NCI-H69 (cell line): Measurements from ENCODE around the gene C22orf42.
"Not testable (repeated sequence)": the region's sequence is repeated elsewhere in the genome, so short reads cannot be mapped to it uniquely, and the experiment has no call there.

ENCODE experiments used
- DNase-seq: peaks from one replicate; lab custom pipeline; 2025; lab: John Stamatoyannopoulos, UW

The C22orf42 gene

GRCh38 chr22:32185821-32186220 lies 26.7 kb upstream of the C22orf42 start:
- DNase-seq = no peak

DNA sequence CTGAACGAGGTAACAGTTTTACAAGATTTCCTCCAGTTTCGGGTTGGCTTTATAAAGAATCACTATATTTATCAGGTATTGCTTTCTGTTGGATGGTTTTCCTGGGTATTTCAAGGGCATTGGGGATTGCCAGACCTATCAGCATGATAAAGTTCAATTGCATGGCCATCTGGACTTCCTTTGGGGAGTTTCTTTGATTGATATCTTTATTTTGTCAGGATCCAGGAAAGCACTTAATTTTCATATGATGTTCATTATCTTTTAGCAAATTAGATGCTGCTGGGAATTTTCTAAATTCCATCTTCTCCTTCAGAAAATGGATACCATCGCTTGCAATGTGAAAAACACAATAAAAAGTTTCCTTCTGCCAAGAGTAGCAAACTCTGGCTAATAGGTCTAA lies 24.5 kb upstream of the C22orf42 start:
- no peak for DNase-seq

- DNase-seq = no peak
Observed at GRCh38 chr22:32181043-32181442, 21.9 kb upstream of the C22orf42 start.

- DNase-seq = no peak
Observed at GRCh38 chr22:32177221-32177765, 18.2 kb upstream of the C22orf42 start.

- peak; percentile 58 for DNase-seq
Observed at GRCh38 chr22:32175683-32176644, 16.9 kb upstream of the C22orf42 start.

- DNase-seq = no peak
Observed at GRCh38 chr22:32175115-32175514, 16.0 kb upstream of the C22orf42 start.

DNA sequence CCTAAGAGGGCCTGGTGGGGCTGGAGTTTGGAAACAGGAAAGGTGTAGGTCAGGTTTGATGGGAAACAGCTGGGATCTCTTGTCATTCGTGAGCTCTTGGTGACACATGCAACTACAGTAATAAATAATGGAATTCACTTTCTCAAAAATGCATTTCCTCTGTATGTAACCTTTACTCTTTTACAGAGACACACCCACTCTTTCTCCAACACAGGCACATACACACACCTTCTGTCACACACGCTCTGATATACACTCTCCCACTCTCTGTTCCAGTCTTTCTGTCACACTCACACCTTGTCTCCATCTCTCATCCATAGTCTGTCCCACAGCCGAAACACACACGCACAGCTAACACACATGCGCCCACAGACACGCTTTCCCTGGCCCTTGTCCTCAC lies 6.6 kb upstream of the C22orf42 start:
- DNase-seq = no peak

GRCh38 chr22:32164075-32164860 lies 5.2 kb upstream of the C22orf42 start:
- DNase-seq = no peak

- DNase-seq = not testable (repeated sequence)
Observed at GRCh38 chr22:32160411-32160810, 1.3 kb upstream of the C22orf42 start.

DNA sequence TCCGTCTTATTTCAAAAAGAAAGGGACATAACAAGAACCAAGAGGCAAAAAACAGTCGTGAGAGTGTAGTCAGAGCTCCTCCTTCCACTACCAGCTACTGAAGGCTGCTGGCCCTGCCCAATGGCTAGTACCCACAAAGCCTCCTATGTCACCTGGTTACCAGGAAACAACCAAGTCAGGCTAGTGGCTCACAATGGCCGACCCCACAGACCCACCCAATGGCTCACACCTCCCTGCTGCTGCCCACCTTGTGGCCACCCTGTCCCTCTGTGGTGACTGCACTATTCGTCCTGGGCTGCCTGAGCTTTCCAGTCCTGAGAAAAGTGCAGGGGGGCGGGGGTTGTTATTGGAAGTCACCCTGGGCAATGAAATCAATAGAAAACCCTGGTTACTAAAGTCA lies 1.5 kb downstream of the C22orf42 start:
- DNase-seq = not testable (repeated sequence)

DNA sequence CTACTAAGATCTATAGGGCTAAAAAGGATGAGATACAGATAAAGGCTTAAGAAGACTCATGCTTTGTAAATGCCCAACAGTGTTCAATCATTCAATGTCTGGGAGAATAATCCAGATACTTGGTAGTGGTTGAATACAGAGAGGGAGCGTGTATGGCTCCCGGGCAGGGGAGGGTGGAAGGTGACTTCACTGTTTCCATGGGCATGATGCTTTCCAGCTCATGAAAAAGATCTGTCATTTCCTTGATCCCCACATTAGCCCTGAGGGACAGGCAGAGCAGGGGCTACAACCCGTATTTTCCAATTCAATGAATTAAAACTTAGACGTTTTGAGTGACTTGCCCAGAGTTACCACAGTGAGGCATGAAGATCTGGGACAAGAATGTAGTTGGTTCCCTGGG lies 4.4 kb downstream of the C22orf42 start:
- DNase-seq = not testable (repeated sequence)

GRCh38 chr22:32151641-32152040 lies 7.5 kb downstream of the C22orf42 start:
- DNase-seq = not testable (repeated sequence)

- DNase-seq = not testable (repeated sequence)
Observed at GRCh38 chr22:32150647-32151046, 8.5 kb downstream of the C22orf42 start.

GRCh38 chr22:32148372-32148771 lies 10.7 kb downstream of the C22orf42 start:
- not testable (repeated sequence) for DNase-seq

DNA sequence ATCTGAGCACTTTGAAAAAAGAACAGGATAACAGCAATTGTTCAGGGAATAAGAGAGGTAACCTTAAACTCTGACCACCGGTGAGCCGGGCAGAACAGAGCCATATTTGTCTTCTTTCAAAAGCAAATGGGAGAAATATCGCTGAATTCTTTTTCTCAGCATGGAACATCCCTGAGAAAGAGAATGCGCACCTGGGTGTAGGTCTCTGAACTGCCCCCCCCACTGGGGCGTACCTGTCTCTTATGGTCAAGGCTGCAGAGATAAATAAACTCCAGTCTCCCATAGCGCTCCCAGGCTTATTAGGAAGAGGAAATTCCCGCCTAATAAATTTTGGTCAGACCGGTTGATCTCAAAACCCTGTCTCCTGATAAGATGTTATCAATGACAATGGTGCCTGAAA lies 12.0 kb downstream of the C22orf42 start:
- peak; percentile 69 for DNase-seq

DNA sequence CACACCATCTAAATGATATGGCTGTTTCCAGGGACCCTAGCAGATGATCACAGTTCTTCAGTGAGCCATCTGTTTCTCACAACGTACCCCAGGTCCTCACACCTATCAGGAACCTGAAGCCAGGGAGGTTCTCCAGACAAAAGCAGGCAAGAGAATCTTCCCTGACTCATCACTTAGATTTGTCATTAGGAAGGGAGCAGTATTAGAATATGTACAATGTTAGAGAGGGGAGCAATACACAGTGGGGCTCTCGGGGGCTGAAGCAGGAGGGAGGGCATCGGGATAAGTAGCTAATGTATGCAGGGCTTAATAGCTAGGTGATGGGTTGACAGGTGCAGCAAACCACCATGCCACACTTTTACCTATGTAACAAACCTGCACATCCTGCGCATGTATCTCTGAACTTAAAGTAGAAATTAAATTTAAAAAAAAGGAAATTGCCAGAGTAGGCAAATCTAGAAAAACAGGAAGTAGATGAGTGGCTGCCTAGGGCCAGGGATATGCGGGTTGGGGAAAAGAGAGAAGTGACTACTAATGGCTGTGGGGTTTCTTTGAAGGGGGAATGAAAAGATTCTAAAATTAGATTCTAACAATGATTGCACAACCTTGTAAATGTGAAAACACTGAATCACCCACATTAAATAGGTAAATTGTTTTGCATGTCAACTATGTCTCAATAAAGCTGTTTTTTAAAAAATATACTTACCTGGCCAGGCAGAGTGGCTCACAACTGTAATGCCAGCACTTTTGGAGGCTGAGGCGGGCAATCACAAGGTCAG lies 14.4 kb downstream of the C22orf42 start:
- DNase-seq = no peak

DNA sequence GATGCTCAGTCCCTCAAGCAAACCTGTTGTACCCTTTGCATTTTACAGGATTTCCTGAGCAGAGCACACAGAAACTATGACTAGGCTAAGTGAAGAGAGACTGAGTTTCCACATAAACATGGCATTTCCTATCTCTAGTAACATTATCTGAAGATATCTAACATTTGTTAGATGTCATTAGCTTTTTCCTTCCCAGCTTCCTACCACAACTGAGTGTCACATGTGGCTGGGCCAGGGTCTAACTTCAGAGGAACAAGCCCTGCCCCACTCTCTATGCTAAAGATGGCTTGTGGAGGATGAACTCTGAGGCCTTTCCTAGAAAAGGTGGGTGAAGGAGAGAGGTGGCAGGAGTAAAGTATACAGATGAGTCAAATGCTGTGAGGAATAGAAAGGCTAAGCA lies 16.5 kb downstream of the C22orf42 start:
- no peak for DNase-seq

GRCh38 chr22:32140688-32141087 lies 18.4 kb downstream of the C22orf42 start:
- DNase-seq = peak; percentile 39

DNA sequence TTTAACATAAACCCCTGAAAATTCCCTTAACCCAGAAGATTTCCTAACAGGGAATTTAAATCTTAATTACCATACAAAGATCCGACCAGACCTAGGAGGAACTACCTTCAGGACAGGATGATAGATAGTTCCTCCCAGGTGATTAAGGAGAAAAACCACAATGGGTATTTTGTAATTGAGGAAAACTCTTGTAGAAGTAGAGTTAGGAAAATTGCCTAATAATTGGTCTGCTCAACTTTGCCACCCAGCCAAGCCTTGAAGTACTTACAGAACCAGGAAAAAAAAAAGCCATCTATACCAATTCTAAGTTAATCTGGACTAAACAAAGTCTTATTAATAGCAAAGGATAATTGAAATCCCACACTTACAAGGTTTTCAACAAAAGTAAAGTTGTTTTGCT lies 20.5 kb downstream of the C22orf42 start:
- DNase-seq = not testable (repeated sequence)

DNA sequence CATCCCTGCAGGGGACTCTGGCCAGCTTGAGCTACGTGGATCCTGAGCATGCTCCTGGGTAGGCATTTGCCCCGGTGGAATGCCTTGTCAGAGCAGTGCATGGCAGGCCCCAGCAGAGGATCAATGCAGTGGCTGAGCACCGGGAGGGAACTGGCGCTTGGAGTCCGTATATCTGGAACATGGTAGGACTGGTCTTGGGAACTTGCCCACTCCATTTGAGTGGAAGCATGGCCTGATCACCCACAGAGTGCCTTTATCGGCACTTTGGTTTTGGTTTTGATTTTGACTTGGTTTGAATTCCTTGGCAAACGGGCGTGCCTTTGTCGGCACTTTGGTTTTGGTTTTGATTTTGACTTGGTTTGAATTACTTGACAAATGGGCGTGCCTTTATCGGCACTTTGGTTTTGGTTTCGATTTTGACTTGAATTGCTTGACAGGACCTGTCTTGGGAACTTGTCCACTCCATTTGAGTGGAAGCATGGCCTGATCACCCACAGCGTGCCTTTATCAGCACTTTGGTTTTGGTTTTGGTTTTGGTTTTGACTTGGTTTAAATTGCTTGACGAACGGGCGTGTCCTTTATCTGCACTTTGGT lies 21.3 kb downstream of the C22orf42 start:
- DNase-seq = not testable (repeated sequence)

DNA sequence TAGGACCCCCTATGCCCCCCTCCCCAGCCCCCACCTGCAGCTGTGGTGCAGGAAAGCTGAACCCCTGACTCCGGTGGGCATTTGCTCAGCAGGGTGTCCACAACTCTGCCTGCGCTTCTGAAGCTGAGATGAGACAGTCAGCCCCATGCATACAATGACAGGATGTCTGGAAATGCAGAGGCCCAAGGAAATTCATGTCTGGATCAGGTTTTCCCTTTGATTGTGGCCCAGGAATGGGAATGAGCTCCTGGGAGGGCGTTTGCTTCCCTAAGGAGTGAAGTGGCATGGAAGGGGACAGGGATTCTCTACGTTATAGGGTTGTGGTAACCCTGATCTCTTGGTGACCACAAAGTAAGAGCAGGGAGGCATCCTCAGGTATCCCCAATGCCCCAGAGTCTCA lies 22.2 kb downstream of the C22orf42 start:
- not testable (repeated sequence) for DNase-seq
